Fibroblast of lung (primary cell): ENCODE results near the gene CPM. TPM values are rescaled to one million over a fixed set of nuclear protein-coding genes. Genes with fewer than 3 reads are reported as not detected.
A peak's percentile ranks its signal among the peaks of the same experiment; 100 is the strongest.

Experiments used
- DNase-seq, 2 donors: peaks; one replicate each; pipeline versions ENCODE4 v3.0.0 to v3.0.0-alpha.2; 2010; ENCODE audit warnings: low read depth in 2 of 2
- H2AFZ ChIP-seq: 2 replicates; pipeline ENCODE4 v1.5.1; 2012; ENCODE audit warnings: low read length, control low read depth, inconsistent platforms
- H3K27ac ChIP-seq: 2 replicates; pipeline ENCODE4 v1.5.1; 2011; ENCODE audit warnings: low read length, control low read depth; ENCODE audit not compliant: insufficient read depth
- H3K27me3 ChIP-seq: 2 replicates; pipeline ENCODE4 v1.5.1; 2011; ENCODE audit warnings: mild to moderate bottlenecking, low read length; ENCODE audit not compliant: control insufficient read depth, insufficient read depth
- H3K36me3 ChIP-seq: 2 replicates; pipeline ENCODE4 v1.5.1; 2011; ENCODE audit warnings: low read length; ENCODE audit not compliant: control insufficient read depth, insufficient read depth
- H3K4me1 ChIP-seq: 2 replicates; pipeline ENCODE4 v1.5.1; 2011; ENCODE audit warnings: low read length; ENCODE audit not compliant: control insufficient read depth, insufficient read depth; ENCODE audit errors: extremely low read depth
- H3K4me2 ChIP-seq: 2 replicates; pipeline ENCODE4 v1.5.1; 2011; ENCODE audit warnings: low read length, control low read depth; ENCODE audit not compliant: insufficient read depth; ENCODE audit errors: extremely low read depth
- H3K4me3 ChIP-seq, 4 experiments: fragments of 200-600 bp in 1 of 4; sonication (generic) in 1 of 4; replicated peaks in 1 of 4; 2 replicates each; pipeline ENCODE4 v1.5.1; 2011 to 2016; ENCODE audit warnings: low read length in 4 of 4, low read depth in 3 of 4, mild to moderate bottlenecking in 3 of 4, control low read depth in 2 of 4, inconsistent platforms in 1 of 4, mixed read lengths in 1 of 4; ENCODE audit not compliant: insufficient read depth in 1 of 4; ENCODE audit errors: control extremely low read depth in 1 of 4
- H3K79me2 ChIP-seq: 2 replicates; pipeline ENCODE4 v1.5.1; 2012; ENCODE audit warnings: mild to moderate bottlenecking, low read length, inconsistent platforms; ENCODE audit not compliant: control insufficient read depth, insufficient read depth
- H3K9ac ChIP-seq: 2 replicates; pipeline ENCODE4 v1.5.1; 2011; ENCODE audit warnings: mild to moderate bottlenecking, low read length, control low read depth; ENCODE audit not compliant: insufficient read depth
- H3K9me3 ChIP-seq: 2 replicates; pipeline ENCODE4 v1.5.1; 2012; ENCODE audit warnings: low read depth, low read length; ENCODE audit not compliant: control insufficient read depth, insufficient read depth
- H4K20me1 ChIP-seq: 2 replicates; pipeline ENCODE4 v1.5.1; 2011; ENCODE audit warnings: low read length; ENCODE audit not compliant: control insufficient read depth, insufficient read depth; ENCODE audit errors: extremely low read depth
- EZH2 ChIP-seq: IDR thresholded peaks from 2 replicates; pipeline ENCODE4 v1.5.1; 2012; ENCODE audit warnings: low read length, control low read depth, mild to moderate bottlenecking; ENCODE audit errors: missing control alignments
- polyA plus RNA-seq, 2 donors: library from polyadenylated mRNA; depleted of rRNA in 1 of 2; stranded (reverse) in 1 of 2; unstranded in 1 of 2; fragments of >200 nt; gene quantifications; 2 replicates each; pipeline ENCODE4 v1.2.1, GENCODE V29; 2011 to 2012; ENCODE audit warnings: missing spikeins in 1 of 2
- total RNA-seq: library from RNA; depleted of rRNA; stranded (reverse); fragments of >200 nt; gene quantifications from 2 replicates; pipeline ENCODE4 v1.2.1, GENCODE V29; 2014
- TF ChIP-seq, protein P1 (sequence below), 2 donors: IDR thresholded peaks in 1 of 2; conservative IDR thresholded peaks in 1 of 2; 1 replicate in 1 of 2; 2 replicates in 1 of 2; pipeline ENCODE4 v1.5.1; 2011 to 2012; ENCODE audit warnings: low read length in 2 of 2, control low read depth in 1 of 2, inconsistent platforms in 1 of 2, low read depth in 1 of 2, mild to moderate bottlenecking in 1 of 2

Gene CPM
- total and polyA plus RNA-seq, 2 donors (not counting 1 experiment from before 2014, with no cell fraction given): 5.3 to 23.5 TPM

DNA sequence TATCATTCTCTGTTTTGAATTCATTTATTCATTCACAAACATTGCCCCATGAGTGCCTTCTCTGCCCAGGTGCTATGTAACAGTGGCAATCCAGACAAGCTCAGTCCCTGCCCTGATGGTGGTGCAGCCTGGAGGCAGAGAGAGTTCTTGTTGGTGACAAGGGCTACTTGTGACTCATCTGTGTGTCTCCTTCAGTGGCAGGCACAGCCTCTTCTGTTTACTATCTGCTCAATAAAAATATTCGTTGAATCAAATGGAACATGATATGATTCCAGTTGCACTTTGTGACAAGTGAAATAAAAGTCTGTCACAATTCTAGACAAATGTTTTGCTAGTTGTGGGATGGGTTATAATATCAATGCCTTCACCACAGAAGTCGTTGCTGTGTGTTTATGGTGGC, 20.6 kb upstream of the CPM start:
- H3K9ac ChIP-seq: no peak overlapping the region
- H4K20me1 ChIP-seq: no peaks in the 10 kb centered on the region
- no peak overlapping the region for H3K27ac ChIP-seq
- no peaks in the 10 kb centered on the region for H3K27me3 ChIP-seq
- H3K79me2 ChIP-seq: no peaks in the 10 kb centered on the region
- no peaks in the 10 kb centered on the region for H3K4me1 ChIP-seq
- DNase-seq: no peak
- no peak overlapping the region for H3K4me3 ChIP-seq
- no peak overlapping the region for H3K4me2 ChIP-seq
- H3K9me3 ChIP-seq: no peaks in the 10 kb centered on the region
- H3K36me3 ChIP-seq: no peaks in the 10 kb centered on the region
- TF ChIP-seq, protein P1, sequence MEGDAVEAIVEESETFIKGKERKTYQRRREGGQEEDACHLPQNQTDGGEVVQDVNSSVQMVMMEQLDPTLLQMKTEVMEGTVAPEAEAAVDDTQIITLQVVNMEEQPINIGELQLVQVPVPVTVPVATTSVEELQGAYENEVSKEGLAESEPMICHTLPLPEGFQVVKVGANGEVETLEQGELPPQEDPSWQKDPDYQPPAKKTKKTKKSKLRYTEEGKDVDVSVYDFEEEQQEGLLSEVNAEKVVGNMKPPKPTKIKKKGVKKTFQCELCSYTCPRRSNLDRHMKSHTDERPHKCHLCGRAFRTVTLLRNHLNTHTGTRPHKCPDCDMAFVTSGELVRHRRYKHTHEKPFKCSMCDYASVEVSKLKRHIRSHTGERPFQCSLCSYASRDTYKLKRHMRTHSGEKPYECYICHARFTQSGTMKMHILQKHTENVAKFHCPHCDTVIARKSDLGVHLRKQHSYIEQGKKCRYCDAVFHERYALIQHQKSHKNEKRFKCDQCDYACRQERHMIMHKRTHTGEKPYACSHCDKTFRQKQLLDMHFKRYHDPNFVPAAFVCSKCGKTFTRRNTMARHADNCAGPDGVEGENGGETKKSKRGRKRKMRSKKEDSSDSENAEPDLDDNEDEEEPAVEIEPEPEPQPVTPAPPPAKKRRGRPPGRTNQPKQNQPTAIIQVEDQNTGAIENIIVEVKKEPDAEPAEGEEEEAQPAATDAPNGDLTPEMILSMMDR (conservative IDR thresholded peaks at IDR 0.05 in 1 of 2, IDR thresholded peaks at IDR 0.05 in 1 of 2; ENCODE audit: low read depth in 1 of 2, low read length in 2 of 2): no peak
- TF ChIP-seq EZH2: no peak
- no peak overlapping the region for H2AFZ ChIP-seq

DNA sequence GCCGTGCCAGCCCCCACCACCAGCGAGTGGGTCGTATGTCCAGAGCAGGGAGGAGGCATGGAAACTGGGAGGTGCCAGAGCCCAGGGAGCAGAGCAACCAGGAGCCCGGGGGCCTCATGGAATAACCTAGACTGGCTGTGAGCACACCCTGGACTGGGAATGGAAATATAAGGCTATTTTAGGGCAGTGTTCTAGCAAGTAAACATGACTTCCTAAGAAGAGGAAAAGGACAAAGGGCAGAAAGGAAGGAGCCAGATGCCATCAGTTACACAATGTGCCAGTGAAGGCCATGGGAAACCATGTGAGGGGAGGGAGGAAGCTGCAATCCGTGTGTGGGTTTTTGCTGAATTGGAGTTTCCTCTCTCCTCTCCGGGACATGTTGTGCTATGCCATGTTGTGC, 18.7 kb upstream of the CPM start:
- Histone ChIP-seq H3K79me2 (no peaks in the 10 kb centered on the region), H3K36me3 (no peaks in the 10 kb centered on the region), H3K27me3 (no peaks in the 10 kb centered on the region), H3K27ac (no peak overlapping the region), H3K4me2 (no peak overlapping the region), H3K9ac (no peak overlapping the region), H4K20me1 (no peaks in the 10 kb centered on the region), H3K4me1 (no peaks in the 10 kb centered on the region), H2AFZ (no peak overlapping the region), H3K4me3 (no peak overlapping the region), H3K9me3 (no peaks in the 10 kb centered on the region)
- no peak for TF ChIP-seq EZH2
- TF ChIP-seq, protein P1 (conservative IDR thresholded peaks at IDR 0.05 in 1 of 2, IDR thresholded peaks at IDR 0.05 in 1 of 2; ENCODE audit: low read depth in 1 of 2, low read length in 2 of 2): no peak
- DNase-seq: peak in 1 of 2 donors; percentile 39

DNA sequence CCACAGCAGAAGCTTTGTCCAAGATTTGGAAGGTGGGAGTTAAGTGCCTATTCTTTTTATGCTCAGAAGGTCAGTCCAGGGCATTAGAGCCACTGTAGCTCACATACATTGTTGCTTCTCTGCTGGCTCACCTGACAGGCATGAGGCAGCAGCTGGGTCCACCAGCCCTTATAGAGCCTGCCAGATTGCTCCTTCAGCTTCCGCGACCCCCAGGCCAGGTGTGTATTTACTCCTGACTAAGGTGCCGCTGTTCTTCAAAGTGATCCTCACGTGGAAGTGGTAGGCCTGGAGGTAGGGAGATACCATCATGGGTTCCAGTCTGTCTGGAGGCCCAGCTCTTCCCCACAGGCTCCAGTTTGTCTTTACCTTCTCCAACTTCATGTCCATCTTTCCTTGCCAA, 17.5 kb upstream of the CPM start:
- no peak overlapping the region for H2AFZ ChIP-seq
- H3K4me1 ChIP-seq: no peaks in the 10 kb centered on the region
- TF ChIP-seq, protein P1 (conservative IDR thresholded peaks at IDR 0.05 in 1 of 2, IDR thresholded peaks at IDR 0.05 in 1 of 2; ENCODE audit: low read depth in 1 of 2, low read length in 2 of 2): no peak
- TF ChIP-seq EZH2: no peak
- H3K4me2 ChIP-seq: no peak overlapping the region
- H3K4me3 ChIP-seq: no peak overlapping the region
- no peak overlapping the region for H3K27ac ChIP-seq
- no peak for DNase-seq
- H3K27me3 ChIP-seq: no peaks in the 10 kb centered on the region
- no peaks in the 10 kb centered on the region for H3K9me3 ChIP-seq
- no peak overlapping the region for H3K9ac ChIP-seq
- no peaks in the 10 kb centered on the region for H3K79me2 ChIP-seq
- no peaks in the 10 kb centered on the region for H3K36me3 ChIP-seq
- no peaks in the 10 kb centered on the region for H4K20me1 ChIP-seq
